ENCODE results near the gene MPHOSPH9. TPM values are rescaled to one million over a fixed set of nuclear protein-coding genes. Genes with fewer than 3 reads are reported as not detected.
A peak's percentile ranks its signal among the peaks of the same experiment; 100 is the strongest.

Gene MPHOSPH9
- total RNA-seq, 1 donor from 2014 or later = 89.9 TPM

- Mint-ChIP-seq H3K4me3 (no peak overlapping the region), H3K36me3 (ENCODE audit: low read depth) (peaks cover 14% of the 10 kb centered on the region), H3K27me3 (ENCODE audit: insufficient read depth) (no peaks in the 10 kb centered on the region), H3K4me1 (ENCODE audit: low read depth) (peaks cover 61% of the 10 kb centered on the region), H3K9me3 (no peaks in the 10 kb centered on the region), H3K27ac (peak overlapping the region; percentile 66)
- intact Hi-C loops (cut with micrococcal nuclease) = no loop called here
- DNase-seq (ENCODE audit: low spot score) = no peak
These were observed 128.1 kb downstream of the MPHOSPH9 start for GRCh38 chr12:123104809-123105208.

Other genes starting within 250 kb of the MPHOSPH9 start
- 22.3 and 25.5 TPM in 2 replicates for gene PITPNM2, start 82.1 kb downstream of the MPHOSPH9 start, total RNA-seq
- gene MTRFR, start 295 bp upstream of the MPHOSPH9 start, total RNA-seq = 32.6 and 34.2 TPM in 2 replicates
- 70.8 and 72.5 TPM in 2 replicates for gene CDK2AP1, start 38.7 kb upstream of the MPHOSPH9 start, total RNA-seq
- gene SBNO1, start 131.7 kb upstream of the MPHOSPH9 start, total RNA-seq = 51.6 and 52.8 TPM in 2 replicates
- 69.1 and 70.1 TPM in 2 replicates for gene KMT5A, start 151.0 kb upstream of the MPHOSPH9 start, total RNA-seq
- 20.1 and 20.6 TPM in 2 replicates for gene RILPL2, start 203.5 kb upstream of the MPHOSPH9 start, total RNA-seq
- 31.5 and 34.5 TPM in 2 replicates for gene SNRNP35, start 225.0 kb upstream of the MPHOSPH9 start, total RNA-seq